ENCODE measurements around the gene C2orf74.
"Not testable (repeated sequence)": the region's sequence is repeated elsewhere in the genome, so short reads cannot be mapped to it uniquely, and the experiment has no call there.

Gene C2orf74

GRCh38 chr2:61182059-61182383 is 20.0 kb downstream of the C2orf74 start:
- H3K4me1 ChIP-seq (ENCODE audit: control insufficient read depth, insufficient read depth, low read length) = peaks cover 16% of the 10 kb centered on the region
- H3K9me3 ChIP-seq (ENCODE audit: control insufficient read depth, insufficient read depth, low read length) = no peaks in the 10 kb centered on the region
- H3K27ac ChIP-seq (ENCODE audit: low read depth, low read length) = no peak overlapping the region
- H3K4me3 ChIP-seq (ENCODE audit: low read depth, low read length) = no peak overlapping the region
- no peak overlapping the region for H3K9ac ChIP-seq (ENCODE audit: low read depth, low read length)
- H3K27me3 ChIP-seq (ENCODE audit: control insufficient read depth, insufficient read depth, low read length) = no peaks in the 10 kb centered on the region
- peaks cover 77% of the 10 kb centered on the region for H3K36me3 ChIP-seq (ENCODE audit: control insufficient read depth, insufficient read depth, low read length)

- Histone ChIP-seq H3K36me3 (ENCODE audit: control insufficient read depth, insufficient read depth, low read length) (peaks cover 95% of the 10 kb centered on the region), H3K27ac (ENCODE audit: low read depth, low read length) (no peak overlapping the region), H3K27me3 (ENCODE audit: control insufficient read depth, insufficient read depth, low read length) (no peaks in the 10 kb centered on the region), H3K4me3 (ENCODE audit: low read depth, low read length) (no peak overlapping the region), H3K4me1 (ENCODE audit: control insufficient read depth, insufficient read depth, low read length) (peaks cover 10% of the 10 kb centered on the region), H3K9ac (ENCODE audit: low read depth, low read length) (no peak overlapping the region), H3K9me3 (ENCODE audit: control insufficient read depth, insufficient read depth, low read length) (no peaks in the 10 kb centered on the region)
These were observed 21.8 kb downstream of the C2orf74 start for GRCh38 chr2:61183795-61184194.

- H3K27ac ChIP-seq (ENCODE audit: low read depth, low read length) = no peak overlapping the region
- H3K4me1 ChIP-seq (ENCODE audit: control insufficient read depth, insufficient read depth, low read length) = peaks cover 10% of the 10 kb centered on the region
- H3K36me3 ChIP-seq (ENCODE audit: control insufficient read depth, insufficient read depth, low read length) = peaks cover 97% of the 10 kb centered on the region
- no peak overlapping the region for H3K9ac ChIP-seq (ENCODE audit: low read depth, low read length)
- H3K4me3 ChIP-seq (ENCODE audit: low read depth, low read length) = no peak overlapping the region
- no peaks in the 10 kb centered on the region for H3K27me3 ChIP-seq (ENCODE audit: control insufficient read depth, insufficient read depth, low read length)
- H3K9me3 ChIP-seq (ENCODE audit: control insufficient read depth, insufficient read depth, low read length) = no peaks in the 10 kb centered on the region
These were observed 22.3 kb downstream of the C2orf74 start for GRCh38 chr2:61184263-61184662.

- Histone ChIP-seq H3K36me3 (ENCODE audit: control insufficient read depth, insufficient read depth, low read length) (peaks cover 97% of the 10 kb centered on the region), H3K4me1 (ENCODE audit: control insufficient read depth, insufficient read depth, low read length) (peaks cover 10% of the 10 kb centered on the region)
These were observed 23.3 kb downstream of the C2orf74 start for GRCh38 chr2:61185231-61185728.

GRCh38 chr2:61187085-61187484 is 25.1 kb downstream of the C2orf74 start:
- Histone ChIP-seq H3K4me1 (ENCODE audit: control insufficient read depth, insufficient read depth, low read length) (peaks cover 10% of the 10 kb centered on the region), H3K9ac (ENCODE audit: low read depth, low read length) (no peak overlapping the region), H3K36me3 (ENCODE audit: control insufficient read depth, insufficient read depth, low read length) (peaks cover 92% of the 10 kb centered on the region), H3K27me3 (ENCODE audit: control insufficient read depth, insufficient read depth, low read length) (no peaks in the 10 kb centered on the region), H3K4me3 (ENCODE audit: low read depth, low read length) (no peak overlapping the region), H3K27ac (ENCODE audit: low read depth, low read length) (no peak overlapping the region), H3K9me3 (ENCODE audit: control insufficient read depth, insufficient read depth, low read length) (no peaks in the 10 kb centered on the region)

More at GRCh38 chr2:61185231-61185728, 23.3 kb downstream of the C2orf74 start:
- Histone ChIP-seq H3K4me3 (ENCODE audit: low read depth, low read length) (no peak overlapping the region), H3K27ac (ENCODE audit: low read depth, low read length) (peak overlapping the region; percentile 26), H3K9me3 (ENCODE audit: control insufficient read depth, insufficient read depth, low read length) (no peaks in the 10 kb centered on the region), H3K27me3 (ENCODE audit: control insufficient read depth, insufficient read depth, low read length) (no peaks in the 10 kb centered on the region), H3K9ac (ENCODE audit: low read depth, low read length) (no peak overlapping the region)

GRCh38 chr2:61193670-61194561 is 31.9 kb downstream of the C2orf74 start:
- H3K4me1 ChIP-seq (ENCODE audit: control insufficient read depth, insufficient read depth, low read length) = no peaks in the 10 kb centered on the region
- no peaks in the 10 kb centered on the region for H3K9me3 ChIP-seq (ENCODE audit: control insufficient read depth, insufficient read depth, low read length)
- H3K36me3 ChIP-seq (ENCODE audit: control insufficient read depth, insufficient read depth, low read length) = peaks cover 27% of the 10 kb centered on the region
- H3K9ac ChIP-seq (ENCODE audit: low read depth, low read length) = no peak overlapping the region
- no peak overlapping the region for H3K4me3 ChIP-seq (ENCODE audit: low read depth, low read length)
- H3K27ac ChIP-seq (ENCODE audit: low read depth, low read length) = no peak overlapping the region
- H3K27me3 ChIP-seq (ENCODE audit: control insufficient read depth, insufficient read depth, low read length) = no peaks in the 10 kb centered on the region

- not testable (repeated sequence) for H3K27ac ChIP-seq (ENCODE audit: low read depth, low read length); H3K4me3 ChIP-seq (ENCODE audit: low read depth, low read length); H3K9ac ChIP-seq (ENCODE audit: low read depth, low read length); H3K4me1 ChIP-seq (ENCODE audit: control insufficient read depth, insufficient read depth, low read length); H3K9me3 ChIP-seq (ENCODE audit: control insufficient read depth, insufficient read depth, low read length); H3K27me3 ChIP-seq (ENCODE audit: control insufficient read depth, insufficient read depth, low read length)
- H3K36me3 ChIP-seq (ENCODE audit: control insufficient read depth, insufficient read depth, low read length) = peaks cover 22% of the 10 kb centered on the region
These were observed 32.7 kb downstream of the C2orf74 start for GRCh38 chr2:61194646-61195045.

- no peaks in the 10 kb centered on the region for H3K9me3 ChIP-seq (ENCODE audit: control insufficient read depth, insufficient read depth, low read length)
- H3K27ac ChIP-seq (ENCODE audit: low read depth, low read length) = no peak overlapping the region
- H3K36me3 ChIP-seq (ENCODE audit: control insufficient read depth, insufficient read depth, low read length) = peaks cover 13% of the 10 kb centered on the region
- no peak overlapping the region for H3K4me3 ChIP-seq (ENCODE audit: low read depth, low read length)
- H3K27me3 ChIP-seq (ENCODE audit: control insufficient read depth, insufficient read depth, low read length) = no peaks in the 10 kb centered on the region
- no peak overlapping the region for H3K9ac ChIP-seq (ENCODE audit: low read depth, low read length)
- no peaks in the 10 kb centered on the region for H3K4me1 ChIP-seq (ENCODE audit: control insufficient read depth, insufficient read depth, low read length)
These were observed 34.7 kb downstream of the C2orf74 start for GRCh38 chr2:61196671-61197070.

DNA sequence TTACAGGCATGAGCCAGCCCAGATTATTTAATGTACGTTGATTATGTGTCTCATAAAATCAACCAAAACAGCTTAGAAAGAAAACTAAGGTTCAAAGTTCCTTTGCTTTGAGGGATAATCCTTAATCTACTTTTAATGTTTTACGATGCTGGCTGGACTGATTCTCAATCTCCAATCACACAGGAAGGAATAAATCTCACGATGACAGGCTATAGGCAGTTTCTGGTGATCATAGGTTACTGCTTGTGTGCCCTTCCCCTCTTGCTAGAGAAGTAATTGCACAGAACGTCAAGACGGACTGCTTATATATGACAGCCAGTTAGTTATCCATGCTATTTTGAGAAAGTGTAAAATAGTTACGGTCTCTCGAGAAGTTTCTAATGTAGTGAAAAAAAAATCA is 43.1 kb downstream of the C2orf74 start:
- Histone ChIP-seq H3K4me1 (ENCODE audit: control insufficient read depth, insufficient read depth, low read length) (no peaks in the 10 kb centered on the region), H3K36me3 (ENCODE audit: control insufficient read depth, insufficient read depth, low read length) (peaks cover 92% of the 10 kb centered on the region), H3K27ac (ENCODE audit: low read depth, low read length) (no peak overlapping the region), H3K9ac (ENCODE audit: low read depth, low read length) (no peak overlapping the region), H3K4me3 (ENCODE audit: low read depth, low read length) (no peak overlapping the region), H3K9me3 (ENCODE audit: control insufficient read depth, insufficient read depth, low read length) (no peaks in the 10 kb centered on the region), H3K27me3 (ENCODE audit: control insufficient read depth, insufficient read depth, low read length) (no peaks in the 10 kb centered on the region)

DNA sequence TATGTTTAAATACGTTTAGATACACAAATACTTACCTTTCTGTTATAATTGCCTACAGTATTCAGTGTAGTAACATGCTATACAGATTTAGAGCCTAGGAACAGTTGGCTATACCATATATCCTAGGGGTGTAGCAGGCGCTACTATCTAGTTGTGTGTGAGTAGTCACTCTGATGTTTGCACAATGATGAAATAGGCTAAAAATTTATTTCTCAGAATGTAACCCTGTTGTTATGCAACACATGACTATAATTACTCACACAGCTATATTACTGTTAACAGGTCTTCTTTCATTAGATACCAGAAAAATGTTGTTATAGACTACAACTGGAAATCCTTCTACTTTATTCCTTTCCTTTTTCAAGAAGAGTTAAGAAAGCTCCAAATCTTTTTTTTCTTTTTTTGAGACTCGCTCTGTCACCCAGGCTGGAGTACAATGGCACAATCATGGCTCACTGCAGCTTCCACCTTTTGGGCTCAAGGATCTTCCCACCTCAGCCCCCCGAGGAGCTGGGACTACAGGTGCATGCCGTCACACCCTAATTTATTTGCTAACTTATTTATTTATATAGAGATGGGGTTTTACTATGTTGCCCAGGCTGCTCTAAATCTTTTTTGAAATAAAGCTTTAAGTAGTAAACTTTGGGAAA is 48.5 kb downstream of the C2orf74 start:
- no peaks in the 10 kb centered on the region for H3K4me1 ChIP-seq (ENCODE audit: control insufficient read depth, insufficient read depth, low read length)
- no peak overlapping the region for H3K4me3 ChIP-seq (ENCODE audit: low read depth, low read length)
- H3K9ac ChIP-seq (ENCODE audit: low read depth, low read length) = no peak overlapping the region
- peaks cover 88% of the 10 kb centered on the region for H3K36me3 ChIP-seq (ENCODE audit: control insufficient read depth, insufficient read depth, low read length)
- no peaks in the 10 kb centered on the region for H3K27me3 ChIP-seq (ENCODE audit: control insufficient read depth, insufficient read depth, low read length)
- no peak overlapping the region for H3K27ac ChIP-seq (ENCODE audit: low read depth, low read length)
- no peaks in the 10 kb centered on the region for H3K9me3 ChIP-seq (ENCODE audit: control insufficient read depth, insufficient read depth, low read length)

DNA sequence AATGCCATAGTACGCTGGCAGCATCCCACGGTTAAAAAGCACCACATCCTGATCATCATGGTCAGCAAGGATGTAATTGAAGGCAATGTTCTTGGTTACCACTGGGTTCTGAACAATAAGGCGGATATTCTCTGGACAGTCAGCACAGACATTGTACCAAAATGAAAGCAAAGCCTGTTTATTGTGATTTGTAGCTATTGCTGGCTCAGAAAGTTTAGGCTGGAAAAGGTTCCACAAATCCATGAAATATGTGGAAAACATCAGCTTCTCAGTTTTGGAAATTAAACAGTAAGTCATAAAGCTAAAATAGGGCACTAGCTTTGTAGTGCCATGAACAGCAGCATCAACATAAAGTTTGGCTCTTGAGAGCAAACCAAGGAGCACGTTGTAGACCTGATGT is 52.2 kb downstream of the C2orf74 start:
- Histone ChIP-seq H3K9ac (ENCODE audit: low read depth, low read length) (no peak overlapping the region), H3K36me3 (ENCODE audit: control insufficient read depth, insufficient read depth, low read length) (peaks cover 72% of the 10 kb centered on the region), H3K4me1 (ENCODE audit: control insufficient read depth, insufficient read depth, low read length) (no peaks in the 10 kb centered on the region), H3K27me3 (ENCODE audit: control insufficient read depth, insufficient read depth, low read length) (no peaks in the 10 kb centered on the region), H3K4me3 (ENCODE audit: low read depth, low read length) (no peak overlapping the region), H3K9me3 (ENCODE audit: control insufficient read depth, insufficient read depth, low read length) (no peaks in the 10 kb centered on the region), H3K27ac (ENCODE audit: low read depth, low read length) (no peak overlapping the region)
